ENCODE data around the gene LMAN2.
A peak's percentile ranks its signal among the peaks of the same experiment; 100 is the strongest.

Gene LMAN2

GRCh38 chr5:177315411-177315810, 36.1 kb downstream of the LMAN2 start:
- H3K36me3 ChIP-seq (ENCODE audit: control insufficient read depth, insufficient read depth, low read length): peaks cover 2% of the 10 kb centered on the region; the same call in 1 of the 2 replicates
- no peak overlapping the region for H3K4me3 ChIP-seq (replicated peaks; ENCODE audit: low read depth, low read length)
- DNase-seq (ENCODE audit: extremely low read depth, insufficient read length): no peak
- no peaks in the 10 kb centered on the region for H3K27me3 ChIP-seq (replicated peaks; ENCODE audit: control insufficient read depth, insufficient read depth, low read length)
- no peak for TF ChIP-seq CTCF (IDR thresholded peaks at IDR 0.05; ENCODE audit: insufficient read depth, low read length, poor library complexity, severe bottlenecking)

- peaks cover 2% of the 10 kb centered on the region; the same call in 1 of the 2 replicates for H3K36me3 ChIP-seq (ENCODE audit: control insufficient read depth, insufficient read depth, low read length)
- DNase-seq (ENCODE audit: extremely low read depth, insufficient read length): no peak
- TF ChIP-seq CTCF (IDR thresholded peaks at IDR 0.05; ENCODE audit: insufficient read depth, low read length, poor library complexity, severe bottlenecking): no peak
- no peak overlapping the region for H3K4me3 ChIP-seq (replicated peaks; ENCODE audit: low read depth, low read length)
- no peaks in the 10 kb centered on the region for H3K27me3 ChIP-seq (replicated peaks; ENCODE audit: control insufficient read depth, insufficient read depth, low read length)
Measured at GRCh38 chr5:177314376-177315342, 36.8 kb downstream of the LMAN2 start.

GRCh38 chr5:177313561-177314259, 37.8 kb downstream of the LMAN2 start:
- no peak for TF ChIP-seq CTCF (IDR thresholded peaks at IDR 0.05; ENCODE audit: insufficient read depth, low read length, poor library complexity, severe bottlenecking)
- Histone ChIP-seq H3K36me3 (ENCODE audit: control insufficient read depth, insufficient read depth, low read length) (peaks cover 4% of the 10 kb centered on the region; the same call in 1 of the 2 replicates), H3K27me3 (replicated peaks; ENCODE audit: control insufficient read depth, insufficient read depth, low read length) (no peaks in the 10 kb centered on the region), H3K4me3 (replicated peaks; ENCODE audit: low read depth, low read length) (no peak overlapping the region)
- no peak for DNase-seq (ENCODE audit: extremely low read depth, insufficient read length)

GRCh38 chr5:177312649-177313181, 38.8 kb downstream of the LMAN2 start:
- TF ChIP-seq CTCF (IDR thresholded peaks at IDR 0.05; ENCODE audit: insufficient read depth, low read length, poor library complexity, severe bottlenecking): peak; percentile 34
- Histone ChIP-seq H3K27me3 (replicated peaks; ENCODE audit: control insufficient read depth, insufficient read depth, low read length) (no peaks in the 10 kb centered on the region), H3K36me3 (ENCODE audit: control insufficient read depth, insufficient read depth, low read length) (peaks cover 4% of the 10 kb centered on the region; the same call in 1 of the 2 replicates), H3K4me3 (replicated peaks; ENCODE audit: low read depth, low read length) (peak overlapping the region; percentile 64)
- peak; percentile 71 for DNase-seq (ENCODE audit: extremely low read depth, insufficient read length)

GRCh38 chr5:177311723-177312648, 39.5 kb downstream of the LMAN2 start, which contains the start of gene MXD3:
Gene MXD3, minus strand, starts transcription at chr5:177311898. Its CDS starts 68 bp downstream, at chr5:177311830.
- H3K4me3 ChIP-seq (replicated peaks; ENCODE audit: low read depth, low read length): peak within 1 kb of the TSS; percentile 75
- DNase-seq (ENCODE audit: extremely low read depth, insufficient read length): peak; percentile 97
- no peak for TF ChIP-seq CTCF (IDR thresholded peaks at IDR 0.05; ENCODE audit: insufficient read depth, low read length, poor library complexity, severe bottlenecking)

More at GRCh38 chr5:177311723-177312648, 39.5 kb downstream of the LMAN2 start, which contains the start of gene MXD3:
- Histone ChIP-seq H3K27me3 (replicated peaks; ENCODE audit: control insufficient read depth, insufficient read depth, low read length) (no peaks in the 10 kb centered on the region), H3K36me3 (ENCODE audit: control insufficient read depth, insufficient read depth, low read length) (peaks cover 5% of the 10 kb centered on the region)

All from GM06990 (cell line).